Heart right ventricle (tissue), 16 donors: ENCODE results near the gene SCYGR2. TPM values are rescaled to one million over a fixed set of nuclear protein-coding genes. Genes with fewer than 3 reads are reported as not detected.

Source experiments
- ATAC-seq, 8 donors: fragments of 200-7000 bp; cut with Tn5 transposase; one replicate each; pipeline ENCODE4 v1.9.1; 2020; ENCODE audit warnings: mild to moderate bottlenecking in 8 of 8, moderate library complexity in 8 of 8, moderate number of reproducible peaks in 1 of 8
- DNase-seq, 2 donors: peaks; one replicate each; pipeline ENCODE4 v3.0.0-alpha.2; 2020
- H3K27ac ChIP-seq, 10 donors: fragments of 200-600 bp; sonication (generic) in 2 of 10; one replicate each; pipeline versions ENCODE4 v1.5.0 to v1.8.0; 2020 to 2022; ENCODE audit warnings: mild to moderate bottlenecking in 3 of 10
- H3K27me3 ChIP-seq, 7 donors: fragments of 200-600 bp; one replicate each; pipeline ENCODE4 v1.8.0; 2021 to 2022; ENCODE audit warnings: mild to moderate bottlenecking in 2 of 7
- H3K36me3 ChIP-seq, 9 donors: fragments of 200-600 bp; sonication (generic) in 1 of 9; one replicate each; pipeline versions ENCODE4 v1.5.0 to v1.8.0; 2020 to 2022; ENCODE audit warnings: mild to moderate bottlenecking in 2 of 9
- H3K4me1 ChIP-seq, 9 donors: fragments of 200-600 bp; sonication (generic) in 1 of 9; one replicate each; pipeline versions ENCODE4 v1.5.0 to v1.8.0; 2020 to 2022; ENCODE audit warnings: mild to moderate bottlenecking in 4 of 9
- H3K4me3 ChIP-seq, 10 donors: fragments of 200-600 bp; sonication (generic) in 2 of 10; one replicate each; pipeline versions ENCODE4 v1.5.0 to v1.8.0; 2020 to 2022; ENCODE audit warnings: mild to moderate bottlenecking in 7 of 10, moderate library complexity in 2 of 10
- H3K9me3 ChIP-seq, 11 donors: fragments of 200-600 bp in 10 of 11; sonication (generic) in 2 of 11; one replicate each; pipeline versions ENCODE4 v1.5.0 to v1.8.0; 2013 to 2022; ENCODE audit warnings: mild to moderate bottlenecking in 2 of 11, control low read depth in 1 of 11, moderate library complexity in 1 of 11
- WGBS, 2 donors: extraction: QIAGEN DNeasy Blood & Tissue Kit; methylation state at CpG; one replicate each; pipeline ENCODE4 v1.1.7; 2013; ENCODE audit warnings: inconsistent platforms in 1 of 2; 5-methylcytosine and 5-hydroxymethylcytosine counted together
- intact Hi-C, 10 donors: fragments of 100-400 bp; cut with DNase I; formaldehyde crosslinking; loops; one replicate each; pipeline versions ENCODE4 v1.11.1 to v1.14.2; 2022
- polyA plus RNA-seq, 2 donors: library from polyadenylated mRNA; stranded (reverse); fragments of 200-250 nt; gene quantifications; one replicate each; pipeline ENCODE4 v1.2.3, GENCODE V29; 2013
- total RNA-seq, 10 donors: library from RNA; stranded (reverse); fragmentation: NEBNext Ultra II Directional in 3 of 10; extraction: Animal tissue kit (Norgen Biotek cat#: 25700) in 3 of 10; gene quantifications; one replicate each; pipeline versions ENCODE4 v1.2.1 to v1.2.4, GENCODE V29; 2021 to 2023
- TF ChIP-seq, protein P1 (sequence below), 9 donors: fragments of 200-600 bp; sonication (generic) in 2 of 9; IDR thresholded peaks; one replicate each; pipeline versions ENCODE4 v1.5.0 to v1.8.0; 2021 to 2022; ENCODE audit warnings: antibody characterized with exemption in 9 of 9, mild to moderate bottlenecking in 5 of 9, moderate library complexity in 1 of 9
- donor health status: Arrhythmogenic right ventricular cardiomyopathy.
- donor health status: ischemic (EF 13 %, LVEDD 7.1; RV severe dilation, severe dysfunction).
- donor health status: healthy with polysubstance abuse.
- donor health status: DM: no; HTN: yes; CAD: no.
- donor health status: DM: no; HTN: no; CAD: no.
- donor health status: ischemic (EF 25% LVEDD 6.9; RV normal size, moderate dysfunction).
- donor health status: ischemic (EF 25% LVEDD 5.7; RV mildly dilated, moderate dysfunction).
- donor health status: healthy.
- donor health status: DM: yes; HTN: yes; CAD: no.
- donor health status: Ischemic cardiomyopathy.
- donor health status: ischemic (EF 35%, LVEDD 5.7; RV mildly dilated, moderate dysfunction).
- donor health status: nonischemic (EF 11% LVEDD 7.7; RV severe dilation, severe dysfunction).
- donor health status: DM: yes; HTN: yes; CAD: no.
- donor health status: PGD.
- donor health status: ischemic (EF 29% LVEDD 5.4; RV normal size, mild dysfunction).
- donor health status: nonischemic (EF 23%, LVEDD 6.1; RV moderate dilation, normal function).

Gene SCYGR2
- total and polyA plus RNA-seq, 12 donors: not detected

- Histone ChIP-seq H3K9me3 (peaks cover 0 to 9% (median 0%) of the 10 kb centered on the region in 11 donors), H3K4me1 (no peaks in the 10 kb centered on the region), H3K4me3 (no peak overlapping the region), H3K36me3 (no peaks in the 10 kb centered on the region), H3K27me3 (peaks cover 0 to 11% (median 0%) of the 10 kb centered on the region in 7 donors), H3K27ac (no peak overlapping the region)
- intact Hi-C loops: no loop called here
- TF ChIP-seq, protein P1, sequence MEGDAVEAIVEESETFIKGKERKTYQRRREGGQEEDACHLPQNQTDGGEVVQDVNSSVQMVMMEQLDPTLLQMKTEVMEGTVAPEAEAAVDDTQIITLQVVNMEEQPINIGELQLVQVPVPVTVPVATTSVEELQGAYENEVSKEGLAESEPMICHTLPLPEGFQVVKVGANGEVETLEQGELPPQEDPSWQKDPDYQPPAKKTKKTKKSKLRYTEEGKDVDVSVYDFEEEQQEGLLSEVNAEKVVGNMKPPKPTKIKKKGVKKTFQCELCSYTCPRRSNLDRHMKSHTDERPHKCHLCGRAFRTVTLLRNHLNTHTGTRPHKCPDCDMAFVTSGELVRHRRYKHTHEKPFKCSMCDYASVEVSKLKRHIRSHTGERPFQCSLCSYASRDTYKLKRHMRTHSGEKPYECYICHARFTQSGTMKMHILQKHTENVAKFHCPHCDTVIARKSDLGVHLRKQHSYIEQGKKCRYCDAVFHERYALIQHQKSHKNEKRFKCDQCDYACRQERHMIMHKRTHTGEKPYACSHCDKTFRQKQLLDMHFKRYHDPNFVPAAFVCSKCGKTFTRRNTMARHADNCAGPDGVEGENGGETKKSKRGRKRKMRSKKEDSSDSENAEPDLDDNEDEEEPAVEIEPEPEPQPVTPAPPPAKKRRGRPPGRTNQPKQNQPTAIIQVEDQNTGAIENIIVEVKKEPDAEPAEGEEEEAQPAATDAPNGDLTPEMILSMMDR (IDR thresholded peaks at IDR 0.05): no peak
- DNase-seq (no peak), ATAC-seq (no peak)
- WGBS, 2 donors: 59 to 64% methylated on average over 2 of the region's 2 CpGs
Observed at GRCh38 chr2:227577555-227577954, 21.1 kb upstream of the SCYGR2 start.

- Histone ChIP-seq H3K4me1 (no peaks in the 10 kb centered on the region), H3K36me3 (no peaks in the 10 kb centered on the region), H3K27me3 (peaks cover 0 to 11% (median 0%) of the 10 kb centered on the region in 7 donors), H3K27ac (no peak overlapping the region), H3K4me3 (no peak overlapping the region), H3K9me3 (peaks cover 0 to 19% (median 0%) of the 10 kb centered on the region in 11 donors)
- 75 to 76% methylated on average over 2 of the region's 2 CpGs for WGBS, 2 donors
- TF ChIP-seq, protein P1 (IDR thresholded peaks at IDR 0.05): no peak
- intact Hi-C loops: no loop called here
- DNase-seq (no peak), ATAC-seq (no peak)
Observed at GRCh38 chr2:227578642-227579041, 20.1 kb upstream of the SCYGR2 start.

DNA sequence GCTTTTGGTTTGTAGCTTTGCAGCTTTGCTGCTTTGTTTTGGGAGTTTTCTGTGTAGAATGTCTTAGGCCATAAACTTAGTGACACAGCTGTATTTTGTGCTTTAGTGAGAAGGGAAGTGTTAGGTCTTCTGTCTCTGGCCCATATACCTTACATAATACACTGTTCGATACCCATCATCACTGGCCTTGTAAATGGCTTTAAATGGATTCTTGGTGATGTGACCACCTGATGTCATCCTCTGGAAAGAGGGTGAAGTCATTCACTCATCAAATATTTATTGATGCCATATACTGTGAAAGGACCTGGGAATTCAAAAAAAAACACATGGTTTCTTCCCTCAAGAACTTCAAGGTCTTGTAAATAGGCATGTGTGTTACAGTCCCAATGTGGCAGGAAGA is 18.9 kb upstream of the SCYGR2 start:
- DNase-seq (no peak), ATAC-seq (no peak)
- Histone ChIP-seq H3K4me1 (no peaks in the 10 kb centered on the region), H3K27ac (no peak overlapping the region), H3K27me3 (peaks cover 0 to 11% (median 0%) of the 10 kb centered on the region in 7 donors), H3K36me3 (no peaks in the 10 kb centered on the region), H3K4me3 (no peak overlapping the region), H3K9me3 (peaks cover 0 to 22% (median 0%) of the 10 kb centered on the region in 11 donors)
- TF ChIP-seq, protein P1 (IDR thresholded peaks at IDR 0.05): no peak
- WGBS, 2 donors: 45 to 98% methylated on average over 1 of the region's 1 CpG
- intact Hi-C loops: no loop called here

GRCh38 chr2:227582369-227582768 is 16.3 kb upstream of the SCYGR2 start:
- TF ChIP-seq, protein P1 (IDR thresholded peaks at IDR 0.05): no peak
- ATAC-seq: no peak
- intact Hi-C loops: no loop called here

More at GRCh38 chr2:227582369-227582768, 16.3 kb upstream of the SCYGR2 start:
- H3K4me3 ChIP-seq: no peak overlapping the region
- no peak overlapping the region for H3K27ac ChIP-seq
- no peaks in the 10 kb centered on the region for H3K4me1 ChIP-seq
- peaks cover 0 to 22% (median 0%) of the 10 kb centered on the region in 11 donors for H3K9me3 ChIP-seq
- no peak for DNase-seq
- H3K27me3 ChIP-seq: peaks cover 0 to 13% (median 0%) of the 10 kb centered on the region in 7 donors
- no peaks in the 10 kb centered on the region for H3K36me3 ChIP-seq
